HCT116 (cell line): ENCODE data around the gene MAP4K2. TPM values are rescaled to one million over a fixed set of nuclear protein-coding genes. Genes with fewer than 3 reads are reported as not detected.

Experiments
- ATAC-seq: fragments of 200-7000 bp; cut with Tn5 transposase; 2 replicates; pipeline ENCODE4 v1.9.1; 2020; ENCODE audit warnings: mild to moderate bottlenecking, moderate library complexity
- BruUV-seq: library from RNA; stranded (reverse); fragments of 400-500 nt; replicated peaks from 2 replicates; lab custom pipeline; 2021; lab: Mats Ljungman, UMichigan
- CTCF ChIA-PET: fragments of 300-600 bp; sonication (Branson Sonifier 250); formaldehyde crosslinking; loops from one replicate; lab custom pipeline; 2021; ENCODE audit warnings: antibody characterized with exemption; lab: Charles Lee
- POLR2A ChIA-PET: fragments of 300-600, 350-600 bp; sonication (Branson Sonifier 250); formaldehyde crosslinking; loops from one replicate; lab custom pipeline; 2021; ENCODE audit warnings: antibody characterized with exemption; lab: Charles Lee
- RAD21 ChIA-PET, 2 experiments: fragments of 300-600 bp; sonication (Branson Sonifier 250); formaldehyde crosslinking; loops; one replicate each; lab custom pipeline; 2023; ENCODE audit warnings: low total read pairs in 2 of 2; ENCODE audit not compliant: uncharacterized antibody in 2 of 2, unreplicated experiment in 2 of 2, low non-redundant PET in 1 of 2; lab: Charles Lee
- DNase-seq: peaks from one replicate; pipeline ENCODE4 v3.0.0-alpha.2; 2010; ENCODE audit warnings: low read depth, low spot score
- H2AFZ ChIP-seq: fragments of 200-600 bp; shearing (Covaris generic), sonication (generic); 2 replicates; pipeline ENCODE4 v1.6.1; 2017; ENCODE audit warnings: low read depth, mixed run types, mixed read lengths, antibody characterized with exemption, low read length; ENCODE audit not compliant: poor library complexity, severe bottlenecking
- H3K27ac ChIP-seq: 2 replicates; pipeline ENCODE4 v1.5.1; 2012; ENCODE audit warnings: low read depth, low read length
- H3K27me3 ChIP-seq: fragments of 200-600 bp; sonication (generic); 2 replicates; pipeline ENCODE4 v1.6.1; 2016; ENCODE audit warnings: mixed run types, low read length, mixed read lengths; ENCODE audit not compliant: insufficient read depth
- H3K36me3 ChIP-seq, 2 experiments: fragments of 200-500 bp in 1 of 2; fragments of 200-600 bp in 1 of 2; sonication (Bioruptor generic) in 1 of 2; sonication (generic) in 1 of 2; 2 replicates each; pipeline versions ENCODE4 v1.5.1 to v1.6.1; 2014 to 2016; ENCODE audit warnings: low read length in 2 of 2, inconsistent platforms in 1 of 2, mixed read lengths in 1 of 2, mixed run types in 1 of 2; ENCODE audit not compliant: insufficient read depth in 2 of 2, control insufficient read depth in 1 of 2
- H3K4me1 ChIP-seq, 2 experiments: fragments of 200-600 bp in 1 of 2; sonication (generic) in 1 of 2; 2 replicates each; pipeline versions ENCODE4 v1.5.1 to v1.6.1; 2012 to 2017; ENCODE audit warnings: low read length in 2 of 2, inconsistent platforms in 1 of 2, mild to moderate bottlenecking in 1 of 2, mixed read lengths in 1 of 2, mixed run types in 1 of 2, moderate library complexity in 1 of 2; ENCODE audit not compliant: insufficient read depth in 2 of 2, control insufficient read depth in 1 of 2
- H3K4me2 ChIP-seq: fragments of 200-600 bp; sonication (generic); 2 replicates; pipeline ENCODE4 v1.6.1; 2017; ENCODE audit warnings: mixed run types, low read length, mixed read lengths
- H3K4me3 ChIP-seq, 2 experiments: fragments of 200-600 bp in 1 of 2; sonication (generic) in 1 of 2; replicated peaks in 1 of 2; 2 replicates each; pipeline ENCODE4 v1.5.1; 2011 to 2016; ENCODE audit warnings: low read length in 2 of 2, control low read depth in 1 of 2, low read depth in 1 of 2, mild to moderate bottlenecking in 1 of 2, mixed read lengths in 1 of 2, mixed run types in 1 of 2
- H3K79me2 ChIP-seq: fragments of 200-600 bp; sonication (generic); 2 replicates; pipeline ENCODE4 v1.6.1; 2017; ENCODE audit warnings: mild to moderate bottlenecking, mixed run types, low read length, moderate library complexity, mixed read lengths; ENCODE audit not compliant: insufficient read depth
- H3K9ac ChIP-seq: fragments of 200-600 bp; sonication (generic); 2 replicates; pipeline ENCODE4 v1.6.1; 2016; ENCODE audit warnings: low read length, mixed read lengths
- H3K9me2 ChIP-seq: fragments of 200-600 bp; sonication (generic), shearing (Covaris generic); 2 replicates; pipeline ENCODE4 v1.6.1; 2017; ENCODE audit warnings: mixed run types, mild to moderate bottlenecking, moderate library complexity; ENCODE audit not compliant: insufficient read depth
- H3K9me3 ChIP-seq, 2 experiments: fragments of 200-500 bp in 1 of 2; fragments of 200-600 bp in 1 of 2; sonication (Bioruptor generic) in 1 of 2; sonication (generic) in 1 of 2; 2 replicates each; pipeline ENCODE4 v1.6.1; 2014 to 2017; ENCODE audit warnings: low read length in 2 of 2, mixed read lengths in 2 of 2, inconsistent platforms in 1 of 2, low read depth in 1 of 2, mild to moderate bottlenecking in 1 of 2, mixed run types in 1 of 2, moderate library complexity in 1 of 2; ENCODE audit not compliant: control insufficient read depth in 1 of 2, insufficient read depth in 1 of 2
- H4K20me1 ChIP-seq: fragments of 200-600 bp; sonication (generic), shearing (Covaris generic); 2 replicates; pipeline ENCODE4 v1.6.1; 2017; ENCODE audit warnings: mixed run types, mild to moderate bottlenecking, moderate library complexity; ENCODE audit not compliant: insufficient read depth
- CBX3 ChIP-seq: IDR thresholded peaks from 2 replicates; pipeline ENCODE4 v1.6.1; 2012; ENCODE audit warnings: low read depth
- CEBPB ChIP-seq: IDR thresholded peaks from 2 replicates; pipeline ENCODE4 v1.6.1; 2012; ENCODE audit warnings: low read depth
- EZH2 ChIP-seq: fragments of 200-600 bp; sonication (generic); IDR thresholded peaks from 2 replicates; pipeline ENCODE4 v1.6.1; 2017; ENCODE audit warnings: antibody characterized with exemption, mixed run types
- EZH2phosphoT487 ChIP-seq: fragments of 200-600 bp; IDR thresholded peaks from 2 replicates; pipeline ENCODE4 v1.6.1; 2018; ENCODE audit warnings: antibody characterized with exemption, borderline replicate concordance
- FOSL1 ChIP-seq: IDR thresholded peaks from 2 replicates; pipeline ENCODE4 v1.6.1; 2012; ENCODE audit warnings: low read depth
- JUND ChIP-seq: IDR thresholded peaks from 2 replicates; pipeline ENCODE4 v1.6.1; 2012
- POLR2A ChIP-seq: IDR thresholded peaks from 2 replicates; pipeline ENCODE4 v1.7.0; 2011; ENCODE audit warnings: borderline replicate concordance; ENCODE audit not compliant: insufficient read depth, insufficient read length; ENCODE audit errors: extremely low read depth
- POLR2AphosphoS5 ChIP-seq: IDR thresholded peaks from 2 replicates; pipeline ENCODE4 v1.6.1; 2011; ENCODE audit warnings: mild to moderate bottlenecking, low read depth, low read length, moderate library complexity
- RAD21 ChIP-seq: IDR thresholded peaks from 2 replicates; pipeline ENCODE4 v1.6.1; 2012; ENCODE audit warnings: low read depth, mild to moderate bottlenecking
- SIN3A ChIP-seq: IDR thresholded peaks from 2 replicates; pipeline ENCODE4 v1.6.1; 2012; ENCODE audit warnings: low read depth
- TCF7L2 ChIP-seq: IDR thresholded peaks from 2 replicates; pipeline ENCODE4 v1.7.0; 2011; ENCODE audit warnings: borderline replicate concordance, inconsistent platforms; ENCODE audit not compliant: insufficient read depth, insufficient read length; ENCODE audit errors: extremely low read depth
- YY1 ChIP-seq: IDR thresholded peaks from 2 replicates; pipeline ENCODE4 v1.6.1; 2011; ENCODE audit warnings: low read length, low read depth, moderate library complexity, mild to moderate bottlenecking; ENCODE audit not compliant: insufficient replicate concordance; ENCODE audit errors: extremely low read depth
- ZBTB33 ChIP-seq: IDR thresholded peaks from 2 replicates; pipeline ENCODE4 v1.6.1; 2011; ENCODE audit warnings: mild to moderate bottlenecking, low read length, moderate library complexity; ENCODE audit not compliant: insufficient replicate concordance; ENCODE audit errors: extremely low read depth
- ZFX ChIP-seq: fragments of 450-650 bp; IDR thresholded peaks from 2 replicates; pipeline ENCODE4 v1.6.1; 2017
- ZNF274 ChIP-seq: fragments of 200-500 bp; sonication (Bioruptor generic); IDR thresholded peaks from 2 replicates; pipeline ENCODE4 v1.6.1; 2014; ENCODE audit warnings: mild to moderate bottlenecking, low read depth, low read length, inconsistent platforms
- intact Hi-C: fragments of 100-400 bp; cut with micrococcal nuclease; formaldehyde crosslinking; loops from 2 replicates; pipeline ENCODE4 v1.10.0; 2022
- total RNA-seq: library from RNA; stranded (reverse); gene quantifications from one replicate; pipeline ENCODE4 v1.2.1, GENCODE V29; 2021; ENCODE audit not compliant: unreplicated experiment
- TF ChIP-seq, protein P1 (sequence below): IDR thresholded peaks from 2 replicates; pipeline ENCODE4 v1.6.1; 2012
- TF ChIP-seq, protein P2 (sequence below): IDR thresholded peaks from 2 replicates; pipeline ENCODE4 v1.6.1; 2012
- TF ChIP-seq, protein P3 (sequence below): IDR thresholded peaks from 2 replicates; pipeline ENCODE4 v1.6.1; 2012; ENCODE audit warnings: low read depth

Gene MAP4K2
- total RNA-seq, 1 experiment from 2014 or later: 44.2 TPM

DNA sequence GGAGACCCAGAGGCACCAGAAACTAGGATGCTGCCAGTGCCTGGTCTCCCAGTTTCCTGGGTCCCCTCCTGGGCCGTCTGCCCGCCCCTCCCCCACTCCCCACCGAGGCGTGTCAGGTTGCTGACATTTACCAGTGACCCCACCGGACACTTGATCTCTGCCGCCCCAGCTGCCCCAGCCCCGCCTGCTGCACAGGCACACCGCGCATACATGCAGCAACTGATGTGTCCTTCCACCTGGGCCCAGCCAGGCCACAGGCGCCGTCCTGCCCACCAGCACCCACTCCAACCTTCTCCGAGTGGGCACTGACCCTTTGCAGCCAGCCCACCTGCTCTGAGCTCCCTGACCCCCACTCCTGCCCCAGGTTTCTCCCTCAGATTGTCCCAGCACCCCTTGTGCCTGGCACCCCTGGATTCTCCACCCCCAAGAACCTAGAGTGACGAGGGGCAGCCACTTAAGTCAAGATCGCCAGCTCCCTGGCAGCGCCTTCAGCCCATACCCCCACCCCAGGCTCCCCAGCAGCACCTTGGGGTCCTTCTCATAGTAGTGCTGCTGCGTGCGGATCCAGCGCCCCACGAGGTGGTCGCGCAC is 43.8 kb downstream of the MAP4K2 start:
- Histone ChIP-seq H3K36me3 (peaks cover 12 to 13% of the 10 kb centered on the region in 2 experiments), H3K9me3 (no peaks in the 10 kb centered on the region), H2AFZ (no peak overlapping the region), H3K27ac (no peak overlapping the region), H4K20me1 (peaks cover 3% of the 10 kb centered on the region; the same call in 1 of the 2 replicates), H3K79me2 (peaks cover 4% of the 10 kb centered on the region; the same call in 1 of the 2 replicates), H3K4me3 (no peak overlapping the region), H3K4me1 (peaks cover 0 to 11% of the 10 kb centered on the region in 2 experiments; a peak in 1 of 4 replicates), H3K9ac (no peak overlapping the region), H3K27me3 (no peaks in the 10 kb centered on the region), H3K9me2 (no peaks in the 10 kb centered on the region), H3K4me2 (no peak overlapping the region)
- CTCF ChIA-PET: no interaction called here
- BruUV-seq: no TSS peak
- ATAC-seq (no peak), DNase-seq (no peak)
- POLR2A ChIA-PET: interaction anchor here (0.9 kb wide), 1 partner anchor 19 kb away, joined by 4 read pairs; the partner anchor contains the start of gene SF1
- intact Hi-C loops: no loop called here
- TF ChIP-seq POLR2A (no peak), ZBTB33 (no peak), CEBPB (no peak), SIN3A (no peak), EZH2phosphoT487 (no peak), ZNF274 (no peak), YY1 (no peak), FOSL1 (no peak), CBX3 (no peak), EZH2 (no peak), ZFX (no peak), TCF7L2 (no peak), JUND (no peak), RAD21 (no peak), POLR2AphosphoS5 (no peak)
- TF ChIP-seq, protein P1, sequence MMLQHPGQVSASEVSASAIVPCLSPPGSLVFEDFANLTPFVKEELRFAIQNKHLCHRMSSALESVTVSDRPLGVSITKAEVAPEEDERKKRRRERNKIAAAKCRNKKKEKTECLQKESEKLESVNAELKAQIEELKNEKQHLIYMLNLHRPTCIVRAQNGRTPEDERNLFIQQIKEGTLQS: no peak
- TF ChIP-seq, protein P2, sequence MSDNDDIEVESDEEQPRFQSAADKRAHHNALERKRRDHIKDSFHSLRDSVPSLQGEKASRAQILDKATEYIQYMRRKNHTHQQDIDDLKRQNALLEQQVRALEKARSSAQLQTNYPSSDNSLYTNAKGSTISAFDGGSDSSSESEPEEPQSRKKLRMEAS: no peak
- TF ChIP-seq, protein P3, sequence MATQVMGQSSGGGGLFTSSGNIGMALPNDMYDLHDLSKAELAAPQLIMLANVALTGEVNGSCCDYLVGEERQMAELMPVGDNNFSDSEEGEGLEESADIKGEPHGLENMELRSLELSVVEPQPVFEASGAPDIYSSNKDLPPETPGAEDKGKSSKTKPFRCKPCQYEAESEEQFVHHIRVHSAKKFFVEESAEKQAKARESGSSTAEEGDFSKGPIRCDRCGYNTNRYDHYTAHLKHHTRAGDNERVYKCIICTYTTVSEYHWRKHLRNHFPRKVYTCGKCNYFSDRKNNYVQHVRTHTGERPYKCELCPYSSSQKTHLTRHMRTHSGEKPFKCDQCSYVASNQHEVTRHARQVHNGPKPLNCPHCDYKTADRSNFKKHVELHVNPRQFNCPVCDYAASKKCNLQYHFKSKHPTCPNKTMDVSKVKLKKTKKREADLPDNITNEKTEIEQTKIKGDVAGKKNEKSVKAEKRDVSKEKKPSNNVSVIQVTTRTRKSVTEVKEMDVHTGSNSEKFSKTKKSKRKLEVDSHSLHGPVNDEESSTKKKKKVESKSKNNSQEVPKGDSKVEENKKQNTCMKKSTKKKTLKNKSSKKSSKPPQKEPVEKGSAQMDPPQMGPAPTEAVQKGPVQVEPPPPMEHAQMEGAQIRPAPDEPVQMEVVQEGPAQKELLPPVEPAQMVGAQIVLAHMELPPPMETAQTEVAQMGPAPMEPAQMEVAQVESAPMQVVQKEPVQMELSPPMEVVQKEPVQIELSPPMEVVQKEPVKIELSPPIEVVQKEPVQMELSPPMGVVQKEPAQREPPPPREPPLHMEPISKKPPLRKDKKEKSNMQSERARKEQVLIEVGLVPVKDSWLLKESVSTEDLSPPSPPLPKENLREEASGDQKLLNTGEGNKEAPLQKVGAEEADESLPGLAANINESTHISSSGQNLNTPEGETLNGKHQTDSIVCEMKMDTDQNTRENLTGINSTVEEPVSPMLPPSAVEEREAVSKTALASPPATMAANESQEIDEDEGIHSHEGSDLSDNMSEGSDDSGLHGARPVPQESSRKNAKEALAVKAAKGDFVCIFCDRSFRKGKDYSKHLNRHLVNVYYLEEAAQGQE: no peak
- RAD21 ChIA-PET: no interaction called here
